GM19351 (cell line): ENCODE results near the gene THSD4.
"Not testable (repeated sequence)": the region's sequence is repeated elsewhere in the genome, so short reads cannot be mapped to it uniquely, and the experiment has no call there.

Experiments used
- ATAC-seq: cut with Tn5 transposase; IDR thresholded peaks from one replicate; pipeline ENCODE4 v1.9.1; 2021; ENCODE audit warnings: mild to moderate bottlenecking, moderate library complexity; ENCODE audit not compliant: unreplicated experiment

Gene THSD4

DNA sequence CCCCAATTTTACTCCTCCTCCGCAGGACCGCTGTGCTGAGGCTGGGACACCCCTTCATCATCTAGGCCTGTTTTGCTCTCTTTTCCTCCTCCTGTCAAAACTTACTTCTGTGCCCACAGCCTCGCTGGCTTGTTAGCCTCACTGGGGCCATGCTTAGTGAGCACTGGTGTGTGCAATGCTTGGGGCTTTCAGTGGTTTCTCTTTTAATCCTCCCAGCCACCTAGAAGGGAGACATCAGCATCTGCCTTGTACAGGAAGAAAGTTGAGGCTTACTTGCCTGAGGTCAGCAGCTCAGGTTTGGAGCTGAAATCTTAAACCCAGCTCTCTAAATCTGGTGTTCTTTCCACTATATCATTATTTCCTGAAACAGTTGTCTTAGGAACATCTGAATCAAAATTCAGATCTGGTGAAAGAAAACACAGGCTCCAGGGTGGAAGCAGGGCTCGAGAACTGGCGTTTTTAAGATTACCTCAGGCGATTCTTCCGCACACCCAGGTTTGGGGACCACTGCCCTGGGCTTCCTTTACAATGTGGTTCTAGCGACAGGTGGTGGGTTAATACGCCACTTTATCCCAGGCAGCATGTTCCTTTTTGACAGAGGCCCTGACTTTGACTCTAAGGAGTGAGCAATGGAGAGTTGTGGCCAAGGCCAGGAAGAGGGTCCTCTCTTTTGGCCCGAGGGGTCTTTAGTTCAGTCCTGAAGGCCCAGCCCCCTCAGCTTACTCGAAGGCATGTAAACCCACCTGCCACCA lies 3.8 kb downstream of the THSD4 start:
- no peak for ATAC-seq

DNA sequence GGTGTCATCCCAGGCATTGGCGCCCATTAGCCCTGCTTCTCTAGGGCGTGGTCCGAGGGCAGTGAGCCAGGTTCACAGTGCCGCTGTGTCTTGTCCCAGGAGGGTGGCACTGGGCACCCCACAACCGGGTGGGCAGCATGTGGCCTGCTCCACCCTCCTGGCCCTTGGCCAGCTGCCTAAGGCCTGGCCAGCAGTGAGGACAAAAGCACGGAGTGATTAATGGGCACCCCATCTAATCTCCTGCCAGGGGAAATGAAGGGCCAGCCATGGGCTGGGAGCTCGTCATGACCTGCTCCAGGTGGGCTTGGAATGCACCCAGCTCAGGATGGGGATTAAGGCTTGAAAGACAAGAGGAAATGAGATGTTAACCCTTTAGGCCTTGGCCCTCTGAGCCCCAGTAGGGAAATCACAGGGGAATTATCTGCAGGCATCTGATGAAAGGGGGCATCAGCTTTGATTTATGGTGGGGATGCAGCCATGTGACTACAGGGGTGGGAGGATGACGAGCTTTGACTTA lies 5.2 kb downstream of the THSD4 start:
- ATAC-seq = no peak

DNA sequence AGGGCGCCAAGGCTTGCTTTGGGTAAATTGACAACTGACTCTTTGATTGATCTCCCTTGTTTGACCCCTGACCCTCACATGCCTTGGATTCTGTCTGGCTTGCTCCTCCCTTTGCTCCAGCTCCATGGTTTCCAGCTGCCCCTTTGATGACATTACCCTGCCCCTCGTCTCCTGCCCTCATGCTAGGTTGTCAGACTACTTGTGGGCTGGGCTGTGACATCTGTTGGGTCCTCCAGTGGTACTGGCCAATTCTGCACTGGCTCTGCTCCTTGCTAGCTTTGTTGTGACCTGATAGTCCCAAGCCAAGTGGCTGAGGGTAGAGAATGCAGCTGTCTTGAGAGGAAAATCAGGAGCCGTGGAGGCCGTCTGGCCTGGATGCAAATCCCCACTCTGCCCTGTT lies 6.2 kb downstream of the THSD4 start:
- ATAC-seq = no peak

DNA sequence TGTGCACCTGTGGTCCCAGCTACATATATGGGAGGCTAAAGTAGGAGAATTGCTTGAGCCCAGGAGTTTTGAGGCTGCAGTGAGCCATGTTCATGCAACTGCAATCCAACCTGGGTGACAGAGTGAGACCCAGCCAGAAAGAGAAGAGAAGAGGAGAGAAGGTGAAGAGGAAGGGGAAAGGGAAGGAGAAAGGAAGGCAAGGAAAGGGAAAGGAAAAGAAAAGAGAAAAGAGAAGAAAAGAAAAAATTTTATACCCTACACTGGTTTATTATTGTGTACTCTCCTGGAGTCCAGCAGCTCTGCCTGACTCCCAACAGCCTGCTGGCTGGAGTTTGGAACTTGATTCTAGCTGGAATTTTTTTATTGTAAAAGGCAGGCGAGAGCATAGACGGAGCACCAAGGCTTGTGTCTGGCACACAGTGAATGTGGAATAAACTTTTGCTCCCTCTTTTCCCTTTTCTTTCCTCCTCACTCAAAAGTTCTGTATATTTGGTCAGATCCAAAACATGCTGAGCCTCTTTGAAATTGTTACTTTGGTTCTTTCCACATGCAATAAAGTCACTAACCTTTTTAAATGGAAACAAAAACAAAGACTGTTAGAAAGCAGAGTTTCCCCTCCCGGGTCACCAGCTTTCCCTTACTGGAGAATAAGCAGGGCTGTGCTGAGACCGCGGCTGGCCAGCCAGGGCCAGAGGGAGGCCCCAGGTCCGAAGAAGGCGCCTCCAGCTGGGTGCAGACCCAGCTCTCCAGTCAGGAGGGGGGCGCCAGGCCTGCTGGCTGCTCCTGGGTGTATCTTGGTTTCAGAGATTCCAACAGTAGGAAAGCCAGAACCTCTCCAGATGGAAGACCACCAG lies 9.9 kb downstream of the THSD4 start:
- ATAC-seq = no peak

DNA sequence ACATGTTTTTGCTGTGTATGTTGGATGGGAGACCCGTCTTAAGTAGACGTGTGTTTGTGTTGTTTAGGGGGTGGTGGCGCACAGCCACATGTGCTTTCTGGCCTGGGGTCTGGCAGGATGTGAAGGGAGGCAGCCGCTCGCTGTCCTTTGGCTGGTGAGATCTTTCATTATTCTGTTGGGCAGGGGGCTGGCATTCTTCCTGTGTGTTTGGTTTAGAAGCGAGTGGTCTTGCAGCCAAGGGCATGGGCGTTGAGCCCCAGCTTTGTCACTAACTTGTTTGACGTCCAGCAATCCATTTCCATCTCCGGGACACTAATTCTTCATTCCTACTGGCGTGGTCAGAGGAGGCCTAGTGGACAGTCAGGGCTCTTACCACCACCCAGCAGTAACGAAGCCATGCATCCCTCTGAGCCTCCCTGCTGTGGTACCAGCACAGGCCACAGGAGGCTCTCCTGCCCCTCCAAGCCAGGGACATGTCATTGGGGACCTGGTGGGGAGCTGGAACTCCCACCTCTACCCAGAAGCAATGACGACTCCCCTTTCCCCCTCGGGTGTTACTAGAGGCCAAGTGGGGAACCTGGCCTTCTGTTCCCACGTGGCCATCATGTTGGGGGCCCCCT lies 10.7 kb downstream of the THSD4 start:
- no peak for ATAC-seq

DNA sequence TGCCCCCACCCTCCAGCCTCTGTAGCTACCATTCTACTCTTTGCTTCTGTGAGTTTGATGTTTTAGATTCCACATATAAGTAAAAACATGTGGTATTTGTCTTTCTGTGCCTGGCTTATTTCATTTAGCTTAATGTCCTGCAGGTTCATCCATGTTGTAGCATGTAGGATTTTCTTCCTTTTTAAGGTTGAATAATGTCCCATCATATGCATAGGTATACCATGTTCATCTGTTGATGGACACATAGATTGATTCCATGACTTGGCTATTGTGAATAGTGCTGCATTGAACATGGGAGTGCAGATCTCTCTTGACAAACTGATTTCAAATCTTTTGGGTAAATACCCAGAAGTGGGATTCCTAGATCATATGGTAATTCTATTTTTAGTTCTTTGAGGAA lies 11.8 kb downstream of the THSD4 start:
- ATAC-seq = no peak

DNA sequence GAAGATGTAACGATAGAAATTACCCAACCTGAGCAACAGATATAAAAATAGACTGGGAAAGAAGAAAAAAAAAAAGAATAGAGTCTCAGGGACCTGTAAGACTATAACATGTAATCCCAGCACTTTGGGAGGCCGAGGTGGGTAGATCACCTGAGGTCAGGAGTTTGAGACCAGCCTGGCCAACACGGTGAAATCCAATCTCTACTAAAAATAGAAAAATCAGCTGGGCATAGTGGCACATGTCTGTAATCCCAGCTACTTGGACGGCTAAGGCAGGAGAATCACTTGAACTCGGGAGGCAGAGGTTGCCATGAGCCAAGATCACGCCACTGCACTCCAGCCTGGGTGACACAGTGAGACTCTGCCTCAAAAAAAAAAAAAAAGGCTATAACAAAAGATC lies 12.9 kb downstream of the THSD4 start:
- ATAC-seq = not testable (repeated sequence)

DNA sequence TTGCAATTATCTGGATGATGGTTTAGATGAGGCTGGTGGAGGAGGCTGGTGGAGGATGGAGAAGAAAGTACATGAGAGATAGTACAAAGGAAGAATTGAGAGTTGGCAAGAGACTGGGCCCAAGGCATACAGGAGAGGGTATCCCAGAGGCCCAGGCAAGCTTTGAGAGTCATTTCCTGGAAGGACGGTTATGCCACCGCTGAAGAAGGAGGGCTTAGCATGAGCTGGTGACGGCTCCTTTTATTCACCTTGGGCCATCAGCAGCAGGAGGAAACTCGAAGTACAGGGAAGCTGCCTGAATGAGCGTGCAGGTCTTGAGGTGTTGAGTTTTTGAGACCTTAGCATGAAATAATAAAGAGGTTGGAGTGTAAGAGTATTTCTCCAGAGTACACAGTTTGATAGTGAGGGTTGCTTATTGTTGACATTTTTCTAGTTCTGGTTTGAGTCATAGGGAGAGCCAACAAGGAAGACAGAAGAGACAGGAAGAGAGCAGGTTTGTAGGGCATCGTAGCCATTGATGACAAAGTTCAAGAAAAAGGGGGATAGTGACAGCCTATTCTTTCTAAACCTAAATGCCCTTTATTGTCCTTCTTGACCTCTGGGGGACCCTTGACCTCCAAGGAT lies 13.8 kb downstream of the THSD4 start:
- no peak for ATAC-seq

DNA sequence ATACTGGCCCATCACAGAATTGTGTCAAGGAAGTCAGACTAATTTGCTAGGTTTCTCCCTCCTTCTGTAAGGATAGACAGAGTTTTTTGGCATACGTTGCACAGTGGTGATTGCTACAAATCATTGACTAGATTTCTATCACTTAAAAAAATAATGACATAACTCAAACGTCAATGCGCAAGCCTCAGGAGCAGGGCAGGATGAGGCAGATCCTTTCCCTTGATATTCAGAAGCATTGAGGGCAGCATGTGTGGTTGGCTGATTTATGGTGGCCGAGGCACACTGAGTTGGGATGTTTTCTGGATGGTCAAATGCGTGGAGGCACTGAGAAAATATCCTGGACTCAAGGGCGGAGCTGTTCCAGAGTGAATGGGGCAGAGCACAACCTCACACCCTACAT lies 14.4 kb downstream of the THSD4 start:
- ATAC-seq = no peak

DNA sequence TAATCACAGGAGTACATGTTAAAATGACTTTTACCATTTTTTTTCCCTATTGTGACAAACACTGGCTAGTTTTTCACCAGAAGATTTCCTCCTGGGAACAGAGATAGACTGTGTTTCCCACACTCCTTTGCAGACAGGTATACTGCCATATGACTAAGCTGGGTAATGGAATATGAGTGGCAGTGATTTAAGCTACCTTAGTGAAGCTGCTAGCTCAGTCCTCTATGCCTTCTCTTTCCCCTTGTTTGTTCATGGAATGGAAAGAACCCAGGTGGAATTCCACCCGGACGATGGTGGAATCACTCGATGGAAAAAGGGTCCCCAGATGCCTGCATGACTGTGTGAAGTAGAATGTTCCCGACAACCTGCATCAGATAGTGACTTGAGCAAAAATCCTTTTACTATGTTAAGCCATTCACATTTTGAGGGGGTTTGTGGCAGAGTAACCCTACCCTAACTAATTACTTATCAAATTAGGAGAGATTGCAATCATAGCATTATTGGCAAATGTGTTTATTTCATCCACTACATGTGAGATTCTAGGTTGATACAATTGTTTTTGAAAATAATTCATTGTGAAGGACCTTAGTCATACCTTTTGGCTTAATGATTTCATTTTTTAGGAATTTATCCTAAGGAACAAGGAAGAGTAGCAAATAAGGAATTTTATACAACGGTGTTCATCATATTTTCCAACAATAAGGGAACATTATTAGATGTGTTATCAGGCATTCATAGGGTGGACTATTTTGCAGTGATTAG lies 16.5 kb downstream of the THSD4 start:
- ATAC-seq = no peak

DNA sequence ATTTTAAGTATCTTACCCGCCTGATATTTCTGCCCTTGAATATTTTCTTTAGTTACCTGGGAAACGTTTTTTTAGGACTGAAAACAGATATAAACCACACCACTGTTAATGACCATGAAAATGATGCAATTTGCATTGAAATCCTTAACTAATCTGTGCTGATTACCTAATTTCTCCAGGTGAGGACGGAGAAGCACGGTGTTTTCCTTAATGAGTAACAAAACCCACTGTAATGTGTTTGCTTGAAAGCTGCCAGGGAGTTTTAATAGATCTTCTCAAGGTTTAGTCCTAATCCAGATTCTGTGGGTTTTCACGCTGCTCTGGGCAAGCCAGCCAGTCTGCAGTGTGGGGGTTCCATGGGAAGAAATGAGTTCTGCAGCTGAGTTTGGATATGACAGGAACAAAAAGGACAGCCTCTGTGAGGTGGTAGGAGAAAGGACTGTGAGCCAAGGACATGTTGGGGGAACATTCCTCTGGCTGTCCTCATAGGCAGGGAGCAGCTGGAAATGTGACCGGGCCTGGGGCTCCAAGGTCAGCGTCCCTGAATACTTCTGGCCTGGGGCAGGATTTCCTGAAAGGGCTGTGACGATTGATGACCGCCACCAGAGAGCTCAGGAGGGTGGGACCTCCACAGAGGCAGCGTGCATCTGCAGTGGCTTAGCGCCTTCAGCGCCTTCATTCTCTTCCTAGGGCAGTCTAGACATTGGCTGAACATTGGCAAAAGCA lies 18.6 kb downstream of the THSD4 start:
- no peak for ATAC-seq

DNA sequence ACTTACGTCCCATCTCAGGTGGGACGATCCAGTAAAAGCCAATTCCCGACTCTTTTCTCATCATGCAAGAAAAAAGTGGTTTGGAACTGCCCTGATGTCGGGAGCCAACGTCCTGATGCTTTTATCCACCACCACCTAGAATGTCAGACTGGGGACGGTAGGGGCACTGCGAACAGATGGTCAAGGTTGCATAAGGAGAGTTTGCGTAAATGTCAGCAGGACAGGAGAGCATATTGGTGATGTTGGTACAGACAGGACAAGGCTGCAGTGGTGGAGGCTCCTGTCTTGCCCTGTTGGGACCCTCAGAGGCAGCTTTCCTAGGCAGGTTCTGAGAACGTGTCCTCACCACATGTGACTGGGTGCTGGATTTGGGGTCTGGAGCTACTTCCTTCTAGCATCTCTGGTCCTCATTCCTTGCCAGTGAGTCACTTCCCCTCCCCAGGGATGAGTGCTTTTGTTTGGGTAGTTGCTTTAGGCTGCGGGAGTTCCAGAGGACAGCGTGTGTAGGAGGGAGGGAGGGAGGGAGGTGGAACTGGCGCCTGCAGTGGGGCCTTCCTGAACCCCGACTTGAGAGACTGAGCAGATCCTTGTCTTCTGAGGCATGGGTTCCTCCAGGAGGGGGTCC lies 21.0 kb downstream of the THSD4 start:
- ATAC-seq = no peak

DNA sequence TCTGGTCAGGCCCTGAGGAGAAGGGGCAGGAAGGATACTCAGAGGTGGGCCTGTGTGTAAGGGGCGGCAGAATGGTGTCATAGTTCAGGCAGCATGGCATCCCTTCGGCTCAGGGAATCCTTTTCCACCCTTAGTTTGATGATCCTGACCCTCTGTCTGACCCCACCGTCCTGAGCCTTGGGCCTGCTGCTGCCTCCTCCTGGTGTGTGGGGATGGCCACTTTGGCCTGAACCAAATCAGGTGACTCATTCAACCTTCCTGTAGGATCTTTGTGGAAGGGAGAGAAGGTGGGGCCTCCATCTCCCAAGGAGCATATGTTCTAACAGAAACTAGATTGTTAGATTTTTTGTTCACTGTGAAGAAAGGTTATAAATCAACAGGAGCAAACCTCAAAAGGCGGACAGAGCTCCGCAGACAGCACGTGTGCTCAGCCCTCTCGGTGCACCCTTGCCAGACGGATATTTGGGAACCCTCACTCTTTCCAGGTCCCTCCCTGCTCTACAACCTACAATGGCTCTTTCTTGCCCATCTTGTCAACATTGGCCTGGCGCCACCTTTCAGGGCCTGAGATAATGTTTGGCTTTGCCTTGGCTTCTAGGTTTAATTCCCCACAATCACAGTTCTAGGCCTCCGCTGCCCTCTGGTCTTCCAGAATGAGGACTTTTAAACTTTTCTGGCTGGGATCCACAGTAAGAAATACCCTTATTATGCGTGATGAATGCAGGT lies 21.7 kb downstream of the THSD4 start:
- ATAC-seq = no peak

DNA sequence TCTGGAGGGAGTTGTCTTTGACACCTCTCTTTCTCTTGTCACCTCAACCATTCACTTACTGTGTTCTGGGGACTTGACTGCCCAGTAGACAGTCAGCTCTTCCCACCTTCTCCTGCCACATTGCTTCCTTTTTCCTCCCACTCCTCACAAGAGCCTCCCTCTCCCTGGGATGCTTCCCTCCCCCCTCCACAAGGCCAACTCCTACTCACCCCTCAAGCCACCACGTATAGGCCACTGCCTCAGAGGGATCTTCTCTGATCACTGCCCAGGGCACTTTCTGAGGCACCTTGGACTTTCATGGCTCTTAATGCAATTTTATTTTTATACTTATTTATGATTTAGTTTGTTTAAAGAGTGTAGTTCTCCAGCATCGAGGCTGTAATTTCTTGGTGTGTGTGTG lies 23.2 kb downstream of the THSD4 start:
- ATAC-seq = no peak

DNA sequence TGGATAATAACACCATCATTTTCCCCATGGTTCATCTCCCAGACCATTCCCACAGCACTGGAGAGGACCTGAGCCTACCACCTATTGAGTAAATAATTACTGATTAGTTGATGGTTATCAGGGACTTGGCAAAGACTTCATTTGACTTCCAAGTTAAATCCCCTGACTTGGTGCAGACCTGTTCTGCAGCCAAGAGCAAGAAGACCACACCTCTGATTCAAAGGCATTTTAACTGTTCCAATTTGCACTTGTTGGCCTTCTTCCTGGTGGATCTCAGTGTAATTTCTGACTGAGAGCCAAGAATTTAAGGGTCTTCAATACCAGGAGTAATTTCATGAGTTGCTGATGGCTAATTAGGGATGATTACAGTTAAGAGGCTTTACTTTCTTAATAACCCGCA lies 24.0 kb downstream of the THSD4 start:
- ATAC-seq = no peak

DNA sequence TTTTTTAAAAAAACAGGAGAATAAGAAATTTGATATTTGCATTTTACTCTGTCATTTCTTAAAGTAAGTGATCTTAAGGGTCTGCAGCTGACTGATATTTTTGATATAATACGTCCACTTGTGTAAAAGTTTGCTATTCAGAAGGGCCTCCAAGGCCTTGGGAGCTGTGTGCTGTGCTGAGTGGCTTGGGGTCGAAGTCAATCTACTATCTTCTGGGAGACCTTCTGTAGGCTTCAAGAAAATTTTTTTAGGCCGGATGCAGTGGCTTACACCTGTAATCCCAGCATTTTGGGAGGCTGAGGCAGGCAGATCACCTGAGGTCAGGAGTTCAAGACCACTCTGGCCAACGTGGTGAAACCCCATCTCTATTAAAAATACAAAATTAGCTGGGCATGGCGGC lies 26.3 kb downstream of the THSD4 start:
- no peak for ATAC-seq

DNA sequence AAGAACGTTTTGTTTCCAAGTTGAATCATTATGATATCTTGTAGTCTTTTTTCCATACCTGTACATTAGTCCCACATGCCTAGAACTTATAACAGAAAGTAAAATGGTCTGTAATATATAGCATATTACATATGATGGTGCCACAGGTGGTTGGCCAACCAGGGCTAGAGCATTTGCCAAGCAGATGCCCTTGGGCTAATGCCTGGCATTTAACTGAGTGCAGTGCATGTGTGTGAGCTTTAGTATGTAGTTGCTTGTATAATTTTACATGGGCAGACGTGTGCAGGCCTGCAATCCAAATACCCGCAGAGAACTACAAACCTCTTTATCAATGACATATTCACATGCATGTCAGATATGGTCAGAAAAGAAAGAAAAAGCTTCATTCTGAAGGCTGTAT lies 27.5 kb downstream of the THSD4 start:
- ATAC-seq = no peak

DNA sequence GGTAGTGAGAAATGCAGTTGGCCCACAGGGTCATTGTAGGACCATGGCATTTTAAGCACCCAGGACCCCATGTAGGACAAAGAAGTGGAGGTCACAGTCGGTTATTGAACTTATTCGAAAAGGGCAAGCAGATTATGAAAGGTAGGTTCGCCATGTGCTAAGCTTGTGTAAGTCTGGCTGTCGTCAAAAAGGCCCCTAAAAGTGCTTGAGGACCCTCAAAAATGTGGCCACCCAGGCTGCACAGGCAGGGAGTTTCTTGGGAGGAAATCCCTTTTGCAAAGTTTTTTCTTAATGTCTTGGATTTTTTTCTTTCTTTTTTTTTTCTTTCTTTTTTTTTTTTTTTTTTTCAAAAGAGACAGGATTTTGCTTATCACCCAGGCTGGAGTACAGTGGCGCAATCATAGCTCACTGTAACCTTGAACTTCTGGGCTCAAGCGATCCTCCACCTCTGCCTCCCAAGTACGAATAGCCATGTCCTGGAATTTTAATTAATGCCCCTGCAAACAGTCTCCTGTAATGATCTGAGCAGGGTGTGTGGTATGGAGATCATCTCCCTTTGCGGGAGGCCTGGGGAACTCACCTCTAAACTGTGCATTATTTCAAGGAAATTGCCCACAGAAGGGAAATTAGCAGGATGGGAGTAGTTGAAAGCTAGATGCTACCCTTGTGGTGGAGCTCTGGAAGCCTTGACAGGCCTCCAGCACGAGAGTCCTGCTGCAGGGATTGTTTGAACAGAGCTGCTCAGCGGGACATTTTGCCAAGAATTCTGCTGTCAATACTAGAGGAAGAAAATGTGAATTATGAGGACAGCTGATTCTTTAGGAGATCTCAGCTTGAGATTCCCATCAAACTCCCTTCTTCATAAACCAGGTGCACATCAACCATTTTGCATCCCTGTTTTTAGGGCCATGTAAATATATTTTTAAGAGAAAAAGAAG lies 28.4 kb downstream of the THSD4 start:
- no peak for ATAC-seq
